HL-60 (cell line): ENCODE measurements around the gene MZF1.

ENCODE experiments used
- DNase-seq, 2 experiments: peaks; one replicate each; pipeline ENCODE4 v3.0.0-alpha.2; 2010 to 2020; ENCODE audit warnings: low read depth in 1 of 2, low spot score in 1 of 2
- H3K27ac ChIP-seq: fragments of 250-450 bp; sonication (Bioruptor Pico); replicated peaks from 2 replicates; pipeline ENCODE4 v1.5.1; 2020; ENCODE audit warnings: mild to moderate bottlenecking, moderate library complexity
- H3K27me3 ChIP-seq: fragments of 250-450 bp; sonication (Bioruptor Pico); 2 replicates; pipeline ENCODE4 v1.5.1; 2021; ENCODE audit warnings: mild to moderate bottlenecking, moderate library complexity; ENCODE audit not compliant: insufficient read depth, poor library complexity, severe bottlenecking
- H3K4me3 ChIP-seq: replicated peaks from 2 replicates; pipeline ENCODE4 v1.5.1; 2011; ENCODE audit warnings: mild to moderate bottlenecking, control low read depth, low read length; ENCODE audit not compliant: insufficient read depth
- CTCF ChIP-seq: IDR thresholded peaks from one replicate; pipeline ENCODE4 v1.5.1; 2011; ENCODE audit warnings: low read length, control low read depth, inconsistent platforms; ENCODE audit not compliant: insufficient read depth
- GABPA ChIP-seq: IDR thresholded peaks from 2 replicates; pipeline ENCODE4 v1.6.1; 2012; ENCODE audit warnings: low read depth
- POLR2AphosphoS5 ChIP-seq: IDR thresholded peaks from 2 replicates; pipeline ENCODE4 v1.6.1; 2012; ENCODE audit warnings: low read depth
- REST ChIP-seq: IDR thresholded peaks from 2 replicates; pipeline ENCODE4 v1.6.1; 2012; ENCODE audit warnings: low read depth; ENCODE audit not compliant: insufficient replicate concordance
- SPI1 ChIP-seq: IDR thresholded peaks from 2 replicates; pipeline ENCODE4 v1.6.1; 2012; ENCODE audit warnings: low read depth, mild to moderate bottlenecking, borderline replicate concordance

Gene MZF1

GRCh38 chr19:58519087-58519354 is 54.1 kb downstream of the MZF1 start:
- H3K4me3 ChIP-seq: peak overlapping the region; percentile 74
- no peaks in the 10 kb centered on the region for H3K27me3 ChIP-seq
- DNase-seq: peak; percentile 51 to 76
- H3K27ac ChIP-seq: peak overlapping the region; percentile 91
- TF ChIP-seq REST (no peak), SPI1 (no peak), GABPA (no peak), CTCF (peak; percentile 37), POLR2AphosphoS5 (peak; percentile 15; the same call in 1 of the 2 replicates)

DNA sequence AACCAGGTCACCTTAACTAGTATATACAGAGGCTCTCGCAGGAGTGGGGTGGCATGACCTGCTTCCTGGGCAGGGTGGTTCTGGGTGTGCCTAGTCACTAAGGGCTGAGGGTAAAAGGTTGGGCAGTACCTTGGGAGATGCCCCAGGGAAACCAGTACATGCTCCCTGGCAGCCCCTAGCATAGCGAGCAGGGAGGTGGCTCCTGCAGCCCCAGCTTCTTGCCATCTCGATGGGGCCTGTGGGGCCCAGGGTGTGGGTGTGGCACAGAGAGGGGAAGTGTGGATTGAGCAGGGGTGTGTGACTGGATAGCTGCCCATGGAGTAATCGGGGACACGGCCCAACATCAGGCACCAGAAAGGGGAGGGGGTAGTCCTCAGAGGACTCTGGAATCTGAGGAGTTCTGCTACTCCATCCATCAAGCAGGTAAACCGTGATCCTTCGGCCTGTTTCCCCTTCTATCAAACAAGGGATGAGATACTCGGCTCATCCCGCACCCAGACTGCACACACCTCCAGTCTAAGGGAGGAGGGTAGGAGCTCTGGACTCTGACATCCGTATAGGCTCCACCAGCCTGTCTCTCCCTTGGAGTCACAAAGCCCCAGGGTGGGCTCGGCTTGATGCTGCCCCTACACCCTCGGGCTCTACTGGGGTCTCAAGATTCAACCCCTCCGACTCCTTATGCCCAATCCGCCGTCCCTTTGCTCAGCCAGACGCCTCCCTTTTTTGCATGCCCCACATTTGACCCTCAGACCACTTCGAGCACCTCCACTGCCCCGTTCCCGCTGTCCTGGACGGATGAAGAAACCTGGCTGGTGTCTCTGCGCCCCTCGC is 54.7 kb downstream of the MZF1 start:
- peak overlapping the region; percentile 91 for H3K27ac ChIP-seq
- peak; percentile 55 to 85 for DNase-seq

DNA sequence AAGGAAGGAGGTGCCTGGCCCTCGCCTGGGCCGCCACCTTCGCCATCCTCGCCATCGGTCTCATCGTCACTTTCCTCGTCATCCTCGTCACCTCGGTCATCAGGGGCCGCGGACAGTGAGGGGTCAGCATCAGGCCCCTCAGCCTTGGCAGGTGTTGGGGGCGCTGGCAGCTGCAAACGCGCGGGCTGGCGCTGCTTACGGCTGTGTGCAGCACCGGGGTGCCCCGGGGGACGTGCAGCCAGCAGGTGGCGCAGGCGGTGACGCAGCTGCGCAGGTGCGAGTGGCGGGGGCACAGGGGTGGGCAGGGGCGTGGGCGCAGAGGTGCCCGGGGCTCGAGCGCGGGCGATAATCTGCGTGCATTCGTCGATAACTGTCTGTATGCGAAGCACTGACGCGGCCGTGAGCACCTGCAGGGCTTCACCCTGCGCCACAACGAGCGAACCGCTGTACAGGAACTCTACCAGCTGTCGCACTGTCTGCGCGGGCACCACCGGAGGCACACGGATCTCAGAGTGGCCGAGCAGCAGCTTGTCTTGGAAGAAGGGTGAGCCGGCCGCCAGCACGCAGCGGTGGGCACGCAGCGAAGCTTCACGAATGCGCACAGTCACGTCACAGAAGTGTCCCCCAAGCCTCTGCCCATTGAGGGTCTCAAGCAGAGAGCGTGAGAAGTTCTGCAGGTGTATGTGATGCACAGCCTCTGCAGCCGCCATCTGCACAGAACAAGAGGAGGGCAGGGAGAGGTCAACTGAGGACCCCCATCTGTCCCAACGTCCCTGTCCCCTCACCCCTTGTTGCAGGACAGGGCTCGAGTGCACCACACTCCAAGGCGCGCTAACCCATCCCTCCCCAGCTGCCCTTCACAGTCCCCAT is 55.9 kb downstream of the MZF1 start:
- DNase-seq: no peak
- H3K27me3 ChIP-seq: no peaks in the 10 kb centered on the region
- TF ChIP-seq POLR2AphosphoS5: peak; percentile 32; the same call in 1 of the 2 replicates
- TF ChIP-seq REST: no peak
- H3K27ac ChIP-seq: no peak overlapping the region
- H3K4me3 ChIP-seq: no peak overlapping the region

More for the DNA sequence above, 54.7 kb downstream of the MZF1 start:
- TF ChIP-seq CTCF: no peak
- TF ChIP-seq POLR2AphosphoS5: peak; percentile 50; the same call in 1 of the 2 replicates
- peak; percentile 90 for TF ChIP-seq SPI1
- TF ChIP-seq GABPA: no peak
- no peaks in the 10 kb centered on the region for H3K27me3 ChIP-seq
- peak overlapping the region; percentile 74 for H3K4me3 ChIP-seq

GRCh38 chr19:58516246-58516836 is 56.8 kb downstream of the MZF1 start:
- Histone ChIP-seq H3K27ac (peak overlapping the region; percentile 31; the same call in 1 of the 2 replicates), H3K27me3 (no peaks in the 10 kb centered on the region), H3K4me3 (no peak overlapping the region)
- DNase-seq: no peak
- TF ChIP-seq CTCF (no peak), GABPA (no peak), SPI1 (no peak), REST (no peak), POLR2AphosphoS5 (no peak)
